ENCODE measurements around the gene S100A14.
A peak's percentile ranks its signal among the peaks of the same experiment; 100 is the strongest.

S100A14 gene

GRCh38 chr1:153616144-153616916 is at the start of gene S100A14:
Gene S100A14, minus strand, starts transcription at chr1:153616325. Its CDS starts 467 bp downstream, at chr1:153615858.
- TF ChIP-seq ZNF274 (IDR thresholded peaks at IDR 0.05; ENCODE audit: low read depth, low read length) = no peak
- no peak within 1 kb of the TSS for H3K4me3 ChIP-seq (ENCODE audit: low read length)

GRCh38 chr1:153663211-153663610 is 47.1 kb upstream of the S100A14 start:
- H3K4me3 ChIP-seq (ENCODE audit: low read length) = no peak overlapping the region
- no peak for TF ChIP-seq ZNF274 (IDR thresholded peaks at IDR 0.05; ENCODE audit: low read depth, low read length)

- H3K4me3 ChIP-seq (ENCODE audit: low read length) = no peak overlapping the region
- no peak for TF ChIP-seq ZNF274 (IDR thresholded peaks at IDR 0.05; ENCODE audit: low read depth, low read length)
These were observed 46.1 kb upstream of the S100A14 start for GRCh38 chr1:153662269-153662668.

GRCh38 chr1:153661111-153661708 is 45.1 kb upstream of the S100A14 start:
- TF ChIP-seq ZNF274 (IDR thresholded peaks at IDR 0.05; ENCODE audit: low read depth, low read length) = no peak

GRCh38 chr1:153659656-153660055 is 43.5 kb upstream of the S100A14 start:
- TF ChIP-seq ZNF274 (IDR thresholded peaks at IDR 0.05; ENCODE audit: low read depth, low read length) = no peak

More at GRCh38 chr1:153661111-153661708, 45.1 kb upstream of the S100A14 start:
- H3K4me3 ChIP-seq (ENCODE audit: low read length) = no peak overlapping the region

GRCh38 chr1:153659175-153659534 is 43.0 kb upstream of the S100A14 start:
- peak overlapping the region; percentile 92 for H3K4me3 ChIP-seq (ENCODE audit: low read length)
- TF ChIP-seq ZNF274 (IDR thresholded peaks at IDR 0.05; ENCODE audit: low read depth, low read length) = no peak

More at GRCh38 chr1:153659656-153660055, 43.5 kb upstream of the S100A14 start:
- H3K4me3 ChIP-seq (ENCODE audit: low read length) = peak overlapping the region; percentile 92

GRCh38 chr1:153658400-153659174 is 42.5 kb upstream of the S100A14 start, which contains the start of gene SNAPIN:
Gene SNAPIN, plus strand, starts transcription at chr1:153658703. Its CDS starts 41 bp downstream, at chr1:153658744.
- H3K4me3 ChIP-seq (ENCODE audit: low read length) = peak within 1 kb of the TSS; percentile 92
- no peak for TF ChIP-seq ZNF274 (IDR thresholded peaks at IDR 0.05; ENCODE audit: low read depth, low read length)

GRCh38 chr1:153655333-153655732 is 39.2 kb upstream of the S100A14 start:
- no peak overlapping the region for H3K4me3 ChIP-seq (ENCODE audit: low read length)
- TF ChIP-seq ZNF274 (IDR thresholded peaks at IDR 0.05; ENCODE audit: low read depth, low read length) = no peak

- H3K4me3 ChIP-seq (ENCODE audit: low read length) = no peak overlapping the region
- TF ChIP-seq ZNF274 (IDR thresholded peaks at IDR 0.05; ENCODE audit: low read depth, low read length) = no peak
These were observed 36.8 kb upstream of the S100A14 start for GRCh38 chr1:153652805-153653500.

GRCh38 chr1:153651771-153652170 is 35.6 kb upstream of the S100A14 start:
- H3K4me3 ChIP-seq (ENCODE audit: low read length) = no peak overlapping the region
- TF ChIP-seq ZNF274 (IDR thresholded peaks at IDR 0.05; ENCODE audit: low read depth, low read length) = no peak

GRCh38 chr1:153649863-153650235 is 33.7 kb upstream of the S100A14 start:
- no peak overlapping the region for H3K4me3 ChIP-seq (ENCODE audit: low read length)
- TF ChIP-seq ZNF274 (IDR thresholded peaks at IDR 0.05; ENCODE audit: low read depth, low read length) = no peak

GRCh38 chr1:153649137-153649862 is 33.2 kb upstream of the S100A14 start:
- no peak overlapping the region for H3K4me3 ChIP-seq (ENCODE audit: low read length)
- TF ChIP-seq ZNF274 (IDR thresholded peaks at IDR 0.05; ENCODE audit: low read depth, low read length) = no peak

GRCh38 chr1:153648000-153648643 is 32.0 kb upstream of the S100A14 start:
- no peak for TF ChIP-seq ZNF274 (IDR thresholded peaks at IDR 0.05; ENCODE audit: low read depth, low read length)
- H3K4me3 ChIP-seq (ENCODE audit: low read length) = no peak overlapping the region

Data from GM08714 (cell line).